Measurements from ENCODE around the gene LSR. TPM values are rescaled to one million over a fixed set of nuclear protein-coding genes. Genes with fewer than 3 reads are reported as not detected.

Gene LSR
- polyA plus RNA-seq, 1 donor (not counting 4 experiments of a cell fraction or from before 2014, with no cell fraction given): 51.3 TPM

GRCh38 chr19:35291259-35291658 lies 42.5 kb downstream of the LSR start:
- DNase-seq (ENCODE audit: low read depth, low spot score): no peak
- no peaks in the 10 kb centered on the region for H3K36me3 ChIP-seq (ENCODE audit: control insufficient read depth in 2 of 2, extremely low read depth in 1 of 2, insufficient read depth in 2 of 2, low read length in 2 of 2)
- H3K9me3 ChIP-seq (ENCODE audit: control insufficient read depth, low read depth, low read length): no peaks in the 10 kb centered on the region
- H3K9ac ChIP-seq (ENCODE audit: control insufficient read depth, extremely low read depth, insufficient read depth, low read length): no peak overlapping the region
- no peak overlapping the region for H3K4me2 ChIP-seq (ENCODE audit: control insufficient read depth, extremely low read depth, insufficient read depth, low read depth, low read length)
- no peaks in the 10 kb centered on the region for H4K20me1 ChIP-seq (ENCODE audit: control insufficient read depth, extremely low read depth, insufficient read depth, low read length)
- no peak overlapping the region for H2AFZ ChIP-seq (ENCODE audit: control insufficient read depth, low read length)
- H3K27ac ChIP-seq (ENCODE audit: control insufficient read depth, insufficient read depth, low read length): no peak overlapping the region
- TF ChIP-seq CTCF (optimal IDR thresholded peaks at IDR 0.05 in 1 of 3, IDR thresholded peaks at IDR 0.05 in 1 of 3, conservative IDR thresholded peaks at IDR 0.05 in 1 of 3; ENCODE audit: extremely low read depth in 1 of 3, insufficient read depth in 2 of 3, low read length in 3 of 3) (no peak), EZH2 (IDR thresholded peaks at IDR 0.05; ENCODE audit: low read length) (no peak)
- H3K4me3 ChIP-seq (ENCODE audit: control insufficient read depth in 2 of 3, extremely low read depth in 1 of 3, insufficient read depth in 2 of 3, low read depth in 1 of 3, low read length in 3 of 3): no peak overlapping the region
- no peak for FAIRE-seq
- H3K4me1 ChIP-seq (ENCODE audit: control insufficient read depth, extremely low read depth, insufficient read depth, low read length): no peaks in the 10 kb centered on the region
- no peaks in the 10 kb centered on the region for H3K79me2 ChIP-seq (ENCODE audit: control insufficient read depth, insufficient read depth, low read length)
- dilution Hi-C loops (cut with MboI; ENCODE audit: extremely low pct_ligation_motif_present, low sequenced_read_pairs): no loop called here
- no peaks in the 10 kb centered on the region for H3K9me1 ChIP-seq (ENCODE audit: control insufficient read depth, extremely low read depth, insufficient read depth, low read length)
- peaks cover 50% of the 10 kb centered on the region for H3K27me3 ChIP-seq (ENCODE audit: control insufficient read depth, extremely low read depth, insufficient read depth, low read length)

GRCh38 chr19:35291916-35292315 lies 43.1 kb downstream of the LSR start, which contains the start of gene MAG:
TSS of gene MAG (plus strand) at chr19:35292161. CDS start at chr19:35295409, 3,248 bp downstream.
- no peak within 1 kb of the TSS for H3K27ac ChIP-seq (ENCODE audit: control insufficient read depth, insufficient read depth, low read length)
- H3K9ac ChIP-seq (ENCODE audit: control insufficient read depth, extremely low read depth, insufficient read depth, low read length): no peak within 1 kb of the TSS
- no peaks in the 10 kb centered on the region for H3K36me3 ChIP-seq (ENCODE audit: control insufficient read depth in 2 of 2, extremely low read depth in 1 of 2, insufficient read depth in 2 of 2, low read length in 2 of 2)
- H3K79me2 ChIP-seq (ENCODE audit: control insufficient read depth, insufficient read depth, low read length): no peaks in the 10 kb centered on the region
- dilution Hi-C loops (cut with MboI; ENCODE audit: extremely low pct_ligation_motif_present, low sequenced_read_pairs): no loop called here
- H3K4me1 ChIP-seq (ENCODE audit: control insufficient read depth, extremely low read depth, insufficient read depth, low read length): no peaks in the 10 kb centered on the region
- H3K4me2 ChIP-seq (ENCODE audit: control insufficient read depth, extremely low read depth, insufficient read depth, low read depth, low read length): no peak within 1 kb of the TSS
- no peak for FAIRE-seq
- no peaks in the 10 kb centered on the region for H3K9me3 ChIP-seq (ENCODE audit: control insufficient read depth, low read depth, low read length)
- peaks cover 51% of the 10 kb centered on the region for H3K27me3 ChIP-seq (ENCODE audit: control insufficient read depth, extremely low read depth, insufficient read depth, low read length)
- H3K9me1 ChIP-seq (ENCODE audit: control insufficient read depth, extremely low read depth, insufficient read depth, low read length): no peaks in the 10 kb centered on the region
- TF ChIP-seq EZH2 (IDR thresholded peaks at IDR 0.05; ENCODE audit: low read length): no peak
- TF ChIP-seq CTCF (optimal IDR thresholded peaks at IDR 0.05 in 1 of 3, IDR thresholded peaks at IDR 0.05 in 1 of 3, conservative IDR thresholded peaks at IDR 0.05 in 1 of 3; ENCODE audit: extremely low read depth in 1 of 3, insufficient read depth in 2 of 3, low read length in 3 of 3): no peak
- no peak within 1 kb of the TSS for H2AFZ ChIP-seq (ENCODE audit: control insufficient read depth, low read length)
- DNase-seq (ENCODE audit: low read depth, low spot score): no peak
- no peak within 1 kb of the TSS for H3K4me3 ChIP-seq (ENCODE audit: control insufficient read depth in 2 of 3, extremely low read depth in 1 of 3, insufficient read depth in 2 of 3, low read depth in 1 of 3, low read length in 3 of 3)
- H4K20me1 ChIP-seq (ENCODE audit: control insufficient read depth, extremely low read depth, insufficient read depth, low read length): no peaks in the 10 kb centered on the region
